ENCODE measurements around the gene PIK3CG.
A peak's percentile ranks its signal among the peaks of the same experiment; 100 is the strongest.
"Not testable (repeated sequence)": the region's sequence is repeated elsewhere in the genome, so short reads cannot be mapped to it uniquely, and the experiment has no call there.

Gene PIK3CG

DNA sequence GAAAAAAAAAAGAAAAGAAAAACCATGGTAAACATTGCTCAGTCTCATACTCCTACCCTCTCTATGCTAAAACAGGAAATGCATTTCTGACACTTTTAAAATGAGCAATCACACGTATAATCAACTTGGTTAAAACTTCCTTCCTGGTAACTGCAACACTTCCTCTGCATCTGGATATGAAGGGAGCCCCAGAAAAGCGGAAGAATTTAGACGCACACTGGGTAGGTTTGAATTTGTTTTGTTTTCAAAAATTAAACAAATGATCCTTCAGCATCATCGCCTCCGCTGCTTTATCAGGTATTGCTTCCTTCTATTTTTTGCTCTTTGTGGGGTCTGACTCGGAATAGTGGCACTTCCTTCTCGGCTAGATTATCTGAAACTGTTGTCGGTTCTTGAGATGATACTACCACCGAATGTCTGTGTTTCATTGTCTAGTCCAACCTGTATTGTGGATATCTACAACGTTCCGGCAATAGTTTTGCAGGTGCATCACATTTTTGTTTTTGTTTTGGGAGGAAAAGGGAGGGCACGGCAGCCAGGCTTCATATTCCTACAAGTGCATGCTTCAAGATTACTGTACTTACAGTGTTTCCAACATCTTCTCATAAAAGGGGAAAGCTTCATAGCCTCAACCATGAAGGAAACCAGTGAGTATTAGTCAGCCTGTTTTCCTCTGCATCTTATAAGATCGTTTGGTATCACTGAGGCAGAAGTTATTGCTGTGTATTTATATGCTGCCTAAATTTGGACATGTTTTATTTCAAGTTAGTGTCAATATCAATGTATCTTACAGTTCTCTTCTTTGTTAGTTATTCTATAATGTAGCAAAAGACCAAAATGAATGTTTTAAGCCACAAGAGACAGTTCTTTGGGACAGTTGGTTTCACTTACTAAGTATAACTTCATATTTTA lies at the start of gene PIK3CG:
Gene PIK3CG (plus strand): TSS at position 153 of the 912 bp plus-strand sequence. CDS start 2,280 bp downstream, outside the sequence.
- DNase-seq: peak; percentile 72

- no peak for DNase-seq
Measured at GRCh38 chr7:106817098-106817497, 48.0 kb upstream of the PIK3CG start.

- DNase-seq: no peak
Measured at GRCh38 chr7:106818736-106819135, 46.3 kb upstream of the PIK3CG start.

- DNase-seq: no peak
Measured at GRCh38 chr7:106819546-106819945, 45.5 kb upstream of the PIK3CG start.

GRCh38 chr7:106820321-106821217 lies 44.5 kb upstream of the PIK3CG start:
- no peak for DNase-seq

GRCh38 chr7:106823631-106824030 lies 41.5 kb upstream of the PIK3CG start:
- DNase-seq: no peak

- DNase-seq: no peak
Measured at GRCh38 chr7:106824458-106824857, 40.6 kb upstream of the PIK3CG start.

GRCh38 chr7:106827626-106828025 lies 37.5 kb upstream of the PIK3CG start:
- DNase-seq: no peak

- DNase-seq: no peak
Measured at GRCh38 chr7:106829496-106829895, 35.6 kb upstream of the PIK3CG start.

GRCh38 chr7:106830896-106831295 lies 34.2 kb upstream of the PIK3CG start:
- DNase-seq: not testable (repeated sequence)

- no peak for DNase-seq
Measured at GRCh38 chr7:106836816-106837215, 28.3 kb upstream of the PIK3CG start.

- DNase-seq: no peak
Measured at GRCh38 chr7:106839511-106839910, 25.6 kb upstream of the PIK3CG start.

- no peak for DNase-seq
Measured at GRCh38 chr7:106840342-106840741, 24.7 kb upstream of the PIK3CG start.

DNA sequence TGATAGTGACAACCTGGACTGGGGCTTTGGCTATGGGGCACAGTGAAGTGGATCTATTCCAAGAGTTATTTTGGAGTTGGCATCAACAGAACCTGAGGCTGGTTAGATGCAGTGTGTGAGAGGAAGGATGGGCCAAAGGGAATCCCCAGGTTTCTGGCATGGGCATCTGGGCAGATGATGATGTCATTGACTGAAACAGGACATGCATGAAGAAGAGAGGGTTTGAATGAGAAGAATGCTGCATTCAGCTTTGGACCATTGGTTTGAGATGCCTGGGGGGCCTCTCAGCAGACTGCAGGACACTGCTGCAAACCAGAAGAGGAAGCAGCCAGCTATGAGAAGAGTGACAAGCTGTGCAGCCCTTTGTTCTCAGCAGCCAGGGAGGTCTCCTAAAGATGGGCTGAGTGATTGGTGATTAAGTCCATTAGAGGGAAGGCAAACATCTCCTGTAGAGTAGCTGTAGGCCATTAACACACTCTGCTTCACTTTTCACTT lies 23.1 kb upstream of the PIK3CG start:
- no peak for DNase-seq

DNA sequence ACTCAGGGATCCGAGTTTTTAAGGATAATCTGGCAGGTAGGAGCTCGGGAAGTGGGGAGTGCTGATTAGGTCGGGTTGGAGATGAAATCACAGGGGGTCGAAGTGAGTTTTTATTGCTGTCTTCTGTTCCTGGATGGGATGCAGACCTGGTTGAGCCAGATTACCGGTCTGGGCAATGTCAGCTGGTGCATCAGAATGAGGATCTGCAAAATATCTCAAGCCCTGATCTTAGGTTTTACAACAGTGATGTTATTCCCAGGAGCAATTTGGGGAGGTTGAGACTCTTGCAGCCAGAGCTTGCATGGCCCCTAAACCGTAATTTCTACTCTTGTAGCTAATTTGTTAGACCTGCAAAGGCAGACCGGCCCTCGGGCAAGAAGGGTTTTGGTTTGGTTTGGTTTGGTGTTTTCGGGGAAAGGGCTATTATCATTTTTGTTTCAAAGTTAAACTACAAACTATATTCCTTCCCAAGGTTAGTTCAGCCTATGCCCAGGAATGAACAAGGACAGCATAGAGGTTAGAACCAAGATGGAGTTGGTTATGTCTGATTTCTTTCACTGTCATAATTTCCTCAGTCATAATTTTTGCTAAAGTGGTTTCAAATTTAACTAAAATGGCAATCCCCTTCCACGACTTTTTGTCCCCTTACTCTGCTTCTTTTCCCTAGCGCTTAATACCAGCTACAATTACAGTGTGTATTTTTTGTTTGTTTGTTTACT lies 20.6 kb upstream of the PIK3CG start:
- DNase-seq: no peak

DNA sequence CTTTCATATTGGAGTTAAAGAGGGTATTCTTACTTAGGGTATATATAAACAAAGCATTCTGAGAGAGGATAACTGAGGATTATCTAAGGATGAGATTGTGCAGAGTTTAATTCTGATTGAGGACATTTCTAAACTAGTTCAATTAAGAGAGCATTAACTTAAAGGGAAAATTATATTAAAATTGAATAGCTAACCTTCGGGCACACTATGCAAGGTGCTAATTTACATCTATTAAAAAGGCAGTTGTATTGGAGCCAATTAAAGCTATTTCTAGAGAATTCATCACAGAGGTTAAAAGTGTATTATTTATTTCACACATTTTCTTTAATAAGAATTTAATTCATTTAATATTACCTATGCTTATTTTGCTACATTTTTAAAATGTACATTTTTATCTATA lies 17.0 kb upstream of the PIK3CG start:
- no peak for DNase-seq

DNA sequence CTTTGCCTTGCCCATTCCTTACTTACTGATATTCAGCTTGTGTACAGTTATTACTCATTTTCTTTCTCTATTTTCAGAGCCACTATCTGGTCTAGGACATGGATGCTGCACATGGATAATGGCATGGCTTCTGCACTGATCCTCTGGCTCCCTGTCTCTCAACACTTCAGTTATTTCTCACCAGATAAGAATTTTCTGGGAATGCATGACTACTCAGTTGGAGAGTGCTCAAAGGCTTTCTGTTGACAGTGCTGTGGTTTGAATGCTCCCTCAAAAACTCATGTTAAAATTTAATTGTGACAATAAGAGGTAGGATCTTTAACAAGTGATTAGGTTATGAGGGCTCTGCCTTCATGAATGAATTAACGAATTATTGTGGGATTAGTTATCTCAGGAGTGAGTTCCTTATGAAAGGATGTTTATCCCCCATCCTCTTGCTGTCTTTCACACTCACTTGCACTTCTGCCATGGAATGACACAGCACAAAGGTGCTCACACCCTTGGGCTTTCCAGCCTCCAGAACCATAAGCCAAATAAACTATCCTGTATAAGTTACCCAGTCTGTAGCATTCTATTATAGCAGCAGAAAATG lies 16.1 kb upstream of the PIK3CG start:
- no peak for DNase-seq

- not testable (repeated sequence) for DNase-seq
Measured at GRCh38 chr7:106851632-106852031, 13.4 kb upstream of the PIK3CG start.

DNA sequence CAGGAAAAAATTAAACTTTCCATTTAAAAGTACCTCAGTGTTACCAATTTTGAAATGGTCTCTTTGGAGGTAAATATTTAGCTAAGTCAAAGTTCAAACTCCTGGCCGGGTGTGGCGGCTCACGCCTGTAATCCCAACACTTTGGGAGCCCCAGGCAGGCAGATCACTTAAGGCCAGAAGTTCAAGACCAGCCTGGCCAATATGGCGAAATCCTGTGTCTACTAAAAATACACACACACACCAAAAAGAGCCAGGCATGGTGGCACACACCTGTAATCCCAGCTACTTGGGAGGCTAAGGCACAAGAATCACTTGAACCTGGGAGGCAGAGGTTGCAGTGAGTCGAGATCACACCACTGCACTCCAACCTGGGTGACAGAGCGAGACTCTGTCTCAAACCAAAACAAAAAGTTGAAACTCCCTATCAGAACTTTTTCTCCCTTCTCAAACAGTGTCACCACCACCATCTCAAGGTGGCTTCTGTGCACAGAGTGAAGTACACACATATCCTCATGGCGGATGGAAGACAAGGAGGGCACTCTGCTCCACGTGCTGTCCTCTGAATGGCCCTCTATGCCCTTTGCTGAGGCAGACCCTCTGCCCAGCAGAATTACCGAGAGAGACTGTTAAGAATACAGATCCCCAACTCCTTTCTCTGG lies 11.7 kb upstream of the PIK3CG start:
- no peak for DNase-seq

GRCh38 chr7:106855540-106856132 lies 9.4 kb upstream of the PIK3CG start:
- DNase-seq: no peak

Data from activated CD4-positive, alpha-beta T cell treated with anti-CD3 and anti-CD28 coated beads, Interleukin-2, amount 50 U/mL, for 16 hours (primary cell).